Stomach (tissue), 9 donors: ENCODE measurements around the gene ALG3. TPM values are rescaled to one million over a fixed set of nuclear protein-coding genes. Genes with fewer than 3 reads are reported as not detected.
A peak's percentile ranks its signal among the peaks of the same experiment; 100 is the strongest.

ENCODE experiments used
- DNase-seq, 2 donors: peaks; one replicate each; pipeline versions ENCODE4 v3.0.0 to v3.0.0-alpha.2; 2013 to 2019
- H3K27ac ChIP-seq, 5 donors: fragments of 200-600 bp in 4 of 5; sonication (generic) in 4 of 5; one replicate each; pipeline ENCODE4 v1.5.1; 2013 to 2019; ENCODE audit warnings: mild to moderate bottlenecking in 1 of 5, moderate library complexity in 1 of 5
- H3K27me3 ChIP-seq, 3 donors: fragments of 200-600 bp; sonication (generic); one replicate each; pipeline ENCODE4 v1.5.1; 2017 to 2019; ENCODE audit warnings: mixed run types in 1 of 3
- H3K36me3 ChIP-seq, 4 donors: fragments of 200-600 bp; sonication (generic); 1 replicate in 3 of 4; 2 replicates in 1 of 4; pipeline ENCODE4 v1.5.1; 2016 to 2019
- H3K4me1 ChIP-seq, 4 donors: fragments of 200-600 bp; sonication (generic); one replicate each; pipeline ENCODE4 v1.5.1; 2016 to 2019
- H3K4me3 ChIP-seq, 4 donors: fragments of 200-600 bp; sonication (generic) in 3 of 4; one replicate each; pipeline ENCODE4 v1.5.1; 2016 to 2019; ENCODE audit warnings: mild to moderate bottlenecking in 1 of 4
- H3K9me3 ChIP-seq, 4 donors: fragments of 200-600 bp; sonication (generic); one replicate each; pipeline ENCODE4 v1.5.1; 2016 to 2019
- CTCF ChIP-seq, 7 experiments: fragments of 450-650 bp in 4 of 7; fragments of 200-600 bp in 3 of 7; sonication (generic) in 3 of 7; IDR thresholded peaks; one replicate each; pipeline ENCODE4 v1.5.1; 2016 to 2019; ENCODE audit warnings: antibody characterized with exemption in 7 of 7, control low read depth in 2 of 7, mild to moderate bottlenecking in 1 of 7
- EP300 ChIP-seq: sonication (generic); formaldehyde crosslinking; IDR thresholded peaks from one replicate; pipeline ENCODE4 v1.6.1; 2017; ENCODE audit warnings: antibody characterized with exemption
- POLR2A ChIP-seq, 4 donors: fragments of 450-650 bp; IDR thresholded peaks; one replicate each; pipeline ENCODE4 v1.6.1; 2016; ENCODE audit warnings: antibody characterized with exemption in 4 of 4, control low read depth in 2 of 4, mild to moderate bottlenecking in 1 of 4, moderate library complexity in 1 of 4
- POLR2AphosphoS5 ChIP-seq, 3 donors: sonication (generic); formaldehyde crosslinking; IDR thresholded peaks; one replicate each; pipeline ENCODE4 v1.6.1; 2016; ENCODE audit warnings: antibody characterized with exemption in 3 of 3
- WGBS, 5 donors: extraction: QIAGEN DNeasy Blood & Tissue Kit in 3 of 5; methylation state at CpG; one replicate each; pipeline versions ENCODE4 v1.1.5 to v1.1.7; 2013 to 2018; 5-methylcytosine and 5-hydroxymethylcytosine counted together
- intact Hi-C: fragments of 100-400 bp; cut with DNase I; formaldehyde crosslinking; loops from one replicate; pipeline ENCODE4 v1.15.1; 2023; ENCODE audit warnings: low total_unique reads
- polyA plus RNA-seq, 3 donors: library from polyadenylated mRNA; stranded (reverse); fragments of 200-250 nt; gene quantifications; one replicate each; pipeline ENCODE4 v1.2.3, GENCODE V29; 2013
- total RNA-seq, 5 donors: library from RNA; depleted of rRNA; stranded (reverse); fragments of >200 nt; gene quantifications; one replicate each; pipeline versions ENCODE4 v1.1.0 to v1.2.3, GENCODE V29; 2014 to 2016
- donor health status: healthy with polysubstance abuse.
- donor health status: Bipolar disorder and iron deficiency.
- donor health status: healthy.

ALG3 gene
- total and polyA plus RNA-seq, 8 donors, result 17.1 to 253 (median 22.1) TPM

GRCh38 chr3:184255291-184256039 is 6.7 kb upstream of the ALG3 start:
- Histone ChIP-seq H3K4me1 (peaks cover 9 to 15% (median 13%) of the 10 kb centered on the region in 4 donors), H3K27me3 (peaks cover under 1 to 33% (median 17%) of the 10 kb centered on the region in 3 donors), H3K9me3 (no peaks in the 10 kb centered on the region), H3K36me3 (peaks cover 0 to 16% (median 9%) of the 10 kb centered on the region in 4 donors), H3K27ac (no peak overlapping the region), H3K4me3 (no peak overlapping the region)
- DNase-seq, result no peak
- no peak for TF ChIP-seq CTCF (IDR thresholded peaks at IDR 0.05)
- TF ChIP-seq POLR2A (IDR thresholded peaks at IDR 0.05), result no peak
- no peak for TF ChIP-seq EP300
- no peak for TF ChIP-seq POLR2AphosphoS5 (IDR thresholded peaks at IDR 0.05)
- WGBS, 5 donors, result 96 to 99% (median 98%) methylated on average over 3 of the region's 3 CpGs
- intact Hi-C loops, result no loop called here

- Histone ChIP-seq H3K4me1 (peaks cover 5 to 33% (median 26%) of the 10 kb centered on the region in 4 donors), H3K36me3 (peaks cover 6 to 7% (median 6%) of the 10 kb centered on the region in 4 donors), H3K27me3 (no peaks in the 10 kb centered on the region), H3K27ac (peak overlapping the region; percentile 76 to 89 (median 85)), H3K4me3 (peak overlapping the region; percentile 81 to 97 (median 92)), H3K9me3 (no peaks in the 10 kb centered on the region)
- DNase-seq, result peak; percentile 94
- intact Hi-C loops, result loop anchor here (5.0 kb wide), 1 partner anchor 108 kb away; no protein-coding TSS in a partner anchor
- 12 to 15% (median 14%) methylated on average over 18 to 20 of the region's 20 CpGs for WGBS, 5 donors
- TF ChIP-seq POLR2AphosphoS5 (IDR thresholded peaks at IDR 0.05), result peak in 2 of 3 donors; percentile 6 to 25
- TF ChIP-seq CTCF (IDR thresholded peaks at IDR 0.05), result peak in 5 of 7 experiments; percentile 83 to 96 (median 91)
- TF ChIP-seq POLR2A (IDR thresholded peaks at IDR 0.05), result no peak
Observed at GRCh38 chr3:184250167-184250828, 1.5 kb upstream of the ALG3 start.

GRCh38 chr3:184249412-184250166 is 827 bp upstream of the ALG3 start, which contains the start of gene EEF1AKMT4:
EEF1AKMT4 (plus strand) TSS chr3:184249672; CDS start chr3:184249695, 23 bp downstream.
- H3K4me1 ChIP-seq, result peaks cover 5 to 33% (median 26%) of the 10 kb centered on the region in 4 donors
- H3K27me3 ChIP-seq, result no peaks in the 10 kb centered on the region
- peak within 1 kb of the TSS; percentile 76 to 89 (median 85) for H3K27ac ChIP-seq
- H3K4me3 ChIP-seq, result peak within 1 kb of the TSS; percentile 81 to 97 (median 92)
- intact Hi-C loops, result loop anchor here (5.0 to 10.0 kb wide), 2 partner anchors 65 to 107 kb away; partner anchors contain the start of gene ABCF3
- peaks cover 13 to 14% (median 13%) of the 10 kb centered on the region in 4 donors for H3K36me3 ChIP-seq
- no peak for TF ChIP-seq EP300
- peak in 5 of 7 experiments; percentile 34 to 49 (median 46) for TF ChIP-seq CTCF (IDR thresholded peaks at IDR 0.05)
- no peak for TF ChIP-seq POLR2A (IDR thresholded peaks at IDR 0.05)
- TF ChIP-seq POLR2AphosphoS5 (IDR thresholded peaks at IDR 0.05), result peak; percentile 42 to 89 (median 74)
- DNase-seq, result peak; percentile 98 to 99
- no peaks in the 10 kb centered on the region for H3K9me3 ChIP-seq
- 0 to 1% (median 0%) methylated on average over 22 to 54 of the region's 54 CpGs for WGBS, 5 donors
